ENCODE data around the gene ASTN2.

The ASTN2 gene

DNA sequence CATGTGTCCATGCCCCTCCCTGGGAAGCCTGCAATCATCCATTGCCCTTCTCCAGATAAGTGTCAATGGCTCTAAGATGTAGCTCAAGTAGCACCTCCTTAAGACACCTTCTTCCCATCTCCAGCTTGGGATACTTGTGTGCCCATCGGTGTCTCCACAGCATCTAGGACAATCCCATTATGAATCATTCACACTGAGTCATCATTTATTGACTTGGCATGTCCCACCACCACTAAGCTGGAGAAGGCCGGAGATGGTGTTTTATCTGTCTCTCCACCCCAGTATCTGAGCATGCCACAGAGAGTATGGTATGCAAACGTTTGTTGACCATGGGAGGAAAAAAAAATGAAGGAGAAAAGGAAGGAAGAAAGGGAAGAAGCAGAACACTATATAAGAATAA lies 385.5 kb downstream of the ASTN2 start:
- DNase-seq, result no peak

DNA sequence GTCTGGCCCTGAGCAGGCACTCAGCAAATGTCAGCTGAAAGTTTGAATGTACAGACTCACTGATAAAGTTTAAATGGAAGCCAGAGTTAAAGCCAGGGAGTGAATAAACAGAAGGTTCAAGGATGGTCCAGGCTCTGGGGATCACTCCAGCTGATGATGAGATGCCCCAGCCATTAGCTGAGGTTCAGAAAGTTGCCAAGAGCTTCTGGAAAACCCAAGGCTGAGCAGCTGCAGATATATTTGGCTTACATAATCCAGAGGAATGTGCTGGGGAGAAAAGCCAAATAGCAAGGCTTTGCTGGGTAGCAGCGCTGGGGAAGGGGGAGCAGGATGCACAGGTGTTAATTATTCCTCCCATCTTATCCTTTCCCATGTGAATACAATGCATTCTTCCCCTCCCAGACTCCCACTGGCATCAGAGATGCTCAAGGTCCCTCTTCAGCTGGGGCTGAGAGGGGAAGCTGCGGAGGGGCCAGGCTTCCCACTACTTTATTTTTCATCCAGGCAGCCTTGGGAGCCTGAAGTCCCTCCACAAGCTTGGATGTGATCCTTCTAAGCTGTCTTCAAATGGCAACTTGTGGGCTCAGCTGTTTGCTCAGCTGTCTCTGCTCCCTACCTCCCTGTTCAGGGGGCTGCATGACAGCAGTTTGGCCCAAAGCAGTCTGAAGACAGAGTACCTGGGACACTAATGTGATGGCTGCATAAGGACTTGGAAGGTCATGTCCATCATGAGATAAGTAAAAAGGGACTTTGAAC lies 386.6 kb downstream of the ASTN2 start:
- no peak for DNase-seq

DNA sequence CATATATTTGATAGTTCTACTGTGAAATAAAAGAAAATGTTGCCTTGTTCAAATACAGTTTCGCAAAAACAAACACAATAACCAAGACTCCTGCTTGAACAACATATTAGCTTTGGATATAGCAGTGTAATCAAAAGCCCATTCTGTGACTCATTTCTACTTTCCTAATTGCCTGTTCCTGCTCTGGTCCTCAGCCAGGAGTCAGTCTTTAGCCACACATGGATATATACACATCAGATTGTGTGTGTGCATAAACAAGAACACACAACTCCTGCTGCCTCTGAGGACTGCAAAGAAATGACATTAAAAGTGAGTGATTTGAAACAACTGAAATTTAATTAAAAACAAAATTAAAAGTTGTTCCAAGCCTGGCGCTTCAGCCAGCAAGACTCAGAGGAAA lies 393.0 kb downstream of the ASTN2 start:
- DNase-seq, result no peak

DNA sequence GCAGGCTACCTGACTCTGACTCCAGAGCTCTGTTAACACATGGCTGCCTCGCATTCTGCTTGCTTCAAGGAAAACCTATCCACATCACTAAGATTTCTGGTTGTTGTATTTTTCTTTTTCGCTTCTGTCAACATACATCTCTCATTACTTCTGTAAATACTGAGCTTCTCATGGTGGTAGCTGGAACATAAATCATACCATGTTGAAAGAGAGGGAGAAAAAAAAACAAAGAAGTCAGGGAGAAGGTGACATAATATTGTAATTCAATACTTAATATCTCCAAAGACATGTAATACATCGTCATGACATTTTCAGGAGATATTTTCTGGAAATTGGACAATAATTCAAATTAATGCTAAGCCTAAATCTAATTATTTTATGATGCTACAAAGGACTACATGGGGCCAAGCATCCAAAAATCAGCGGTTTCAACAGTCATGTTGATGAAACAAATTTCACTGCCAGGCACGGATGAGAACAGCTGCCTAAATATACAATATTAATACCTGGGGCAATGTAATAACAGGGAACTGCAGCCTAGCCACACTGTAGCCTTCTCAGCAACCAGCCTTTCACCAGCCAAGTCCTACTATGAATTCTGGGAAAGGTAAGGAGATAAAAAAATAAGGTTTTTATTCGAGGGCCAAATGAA lies 395.8 kb downstream of the ASTN2 start:
- DNase-seq, result no peak

DNA sequence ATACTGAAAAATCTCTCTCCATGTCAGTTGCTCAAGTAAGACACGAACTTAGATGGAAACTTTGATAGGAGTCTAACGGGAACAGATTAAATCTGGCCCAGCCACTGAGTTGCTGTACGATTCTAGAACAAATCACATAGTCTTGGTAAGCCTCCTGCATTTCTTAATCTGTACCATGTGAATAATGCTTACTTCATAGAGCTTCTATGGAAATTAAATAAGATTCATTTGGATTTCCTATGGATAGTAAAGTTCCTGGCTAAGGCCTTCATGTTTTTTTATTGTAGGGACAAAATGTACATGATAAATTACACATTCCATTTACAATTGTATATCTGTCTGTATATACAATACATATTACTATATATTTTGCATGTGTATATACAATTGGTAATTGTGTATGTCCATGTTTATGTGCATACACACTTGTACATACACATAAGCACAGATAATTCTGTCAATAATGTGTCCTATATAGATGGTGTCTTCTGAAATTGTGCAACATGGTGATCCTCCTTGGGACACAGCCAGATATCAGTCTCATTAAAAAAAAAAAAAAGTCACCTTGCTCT lies 397.4 kb downstream of the ASTN2 start:
- no peak for DNase-seq

DNA sequence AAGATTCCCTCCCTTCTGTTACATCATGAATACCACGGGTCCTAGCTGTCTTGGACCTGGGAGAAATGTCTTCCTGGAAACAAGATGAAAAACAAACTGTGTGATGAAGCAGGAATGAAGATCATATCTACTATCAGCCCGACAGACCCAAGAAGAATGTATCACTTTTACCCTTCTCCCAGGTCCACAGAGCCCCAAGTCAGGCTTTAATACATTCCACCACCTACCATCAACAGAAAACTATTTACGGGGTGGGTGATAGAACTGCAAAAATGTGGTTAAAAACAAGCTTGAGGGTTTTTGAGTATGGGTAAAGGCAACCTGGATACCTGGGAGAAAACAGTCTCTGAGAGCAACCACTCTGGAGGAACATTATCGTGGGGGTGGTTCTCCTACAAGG lies 400.8 kb downstream of the ASTN2 start:
- no peak for DNase-seq

DNA sequence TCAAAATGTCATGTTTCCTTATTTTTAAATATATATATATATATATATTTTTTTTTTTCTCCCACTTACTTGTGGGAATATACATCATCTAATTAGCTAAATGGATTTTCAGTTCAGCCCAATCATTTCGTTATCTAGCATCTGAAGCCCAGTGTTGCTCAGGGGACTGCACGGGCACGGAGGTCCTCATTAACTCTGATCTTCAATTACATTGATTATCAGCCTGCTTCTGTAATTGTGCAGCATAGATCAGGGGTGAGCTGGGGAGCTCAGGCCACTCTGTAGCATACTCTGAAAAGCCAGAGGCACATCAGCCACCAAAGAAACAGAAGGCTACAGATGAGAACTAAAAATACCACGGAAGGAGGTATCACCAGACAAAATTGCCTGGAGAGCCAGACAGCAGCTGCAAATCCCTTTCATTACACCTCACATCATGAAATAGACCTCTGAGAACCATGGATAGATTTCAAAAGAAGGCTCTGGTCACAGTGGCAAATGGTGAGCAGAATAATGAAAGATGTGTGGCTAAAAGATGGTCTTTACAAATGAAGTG lies 401.3 kb downstream of the ASTN2 start:
- no peak for DNase-seq

DNA sequence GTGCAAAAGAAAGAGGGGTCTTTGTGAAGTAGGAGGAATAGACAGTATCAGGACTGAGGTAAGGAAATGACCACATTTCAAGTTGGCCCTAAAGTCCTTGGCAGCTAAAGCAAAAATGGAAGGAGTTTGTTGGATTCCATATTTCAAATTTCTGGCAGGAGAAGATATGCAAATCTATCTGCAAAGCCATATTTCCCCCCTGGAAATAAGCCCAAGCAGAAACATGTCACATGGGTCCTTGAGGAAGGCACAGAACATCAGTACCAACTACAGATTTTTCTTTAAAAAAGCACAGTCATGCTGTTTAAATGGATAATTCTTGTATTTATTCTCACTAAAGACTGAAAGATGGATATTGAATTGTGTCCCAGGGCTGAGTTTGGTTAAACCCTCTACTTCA lies 404.8 kb downstream of the ASTN2 start:
- DNase-seq, result no peak

DNA sequence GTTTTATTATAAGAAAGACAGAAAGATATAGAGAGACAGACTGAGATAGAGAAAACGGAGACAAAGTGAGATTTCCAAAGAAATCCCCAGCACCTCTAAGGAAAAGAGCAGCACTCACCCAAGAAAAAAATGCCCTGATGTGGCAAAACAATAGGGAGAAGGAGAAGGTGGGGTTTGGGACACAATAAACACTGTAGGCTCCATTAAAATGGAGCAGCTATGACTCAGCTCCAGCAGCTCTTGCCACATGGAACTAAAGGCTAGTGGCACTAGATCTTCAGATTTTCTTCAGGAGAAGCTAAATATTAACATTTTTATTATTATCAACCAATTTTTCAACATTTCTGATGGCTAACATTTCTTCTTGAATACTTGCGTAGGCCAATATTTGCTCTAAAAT lies 406.0 kb downstream of the ASTN2 start:
- DNase-seq, result no peak

DNA sequence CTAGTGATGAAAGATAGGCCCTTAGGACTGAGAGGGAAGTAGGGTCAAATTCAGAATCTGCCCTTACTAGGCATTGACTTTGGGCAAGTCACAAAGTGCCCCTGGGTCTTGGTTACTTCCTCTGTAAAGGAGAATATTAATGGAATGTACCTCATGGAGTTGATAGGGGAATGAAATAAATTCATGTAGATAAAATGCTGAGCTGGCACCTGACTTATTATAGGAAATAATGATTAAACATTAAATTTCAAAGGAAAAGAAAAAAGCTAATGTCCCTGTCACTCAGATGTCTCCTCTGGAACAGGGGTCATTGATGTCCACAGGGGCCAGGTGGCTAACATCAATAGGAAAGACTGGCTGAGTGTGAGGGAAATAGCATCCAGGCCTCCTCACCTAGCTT lies 406.4 kb downstream of the ASTN2 start:
- no peak for DNase-seq

DNA sequence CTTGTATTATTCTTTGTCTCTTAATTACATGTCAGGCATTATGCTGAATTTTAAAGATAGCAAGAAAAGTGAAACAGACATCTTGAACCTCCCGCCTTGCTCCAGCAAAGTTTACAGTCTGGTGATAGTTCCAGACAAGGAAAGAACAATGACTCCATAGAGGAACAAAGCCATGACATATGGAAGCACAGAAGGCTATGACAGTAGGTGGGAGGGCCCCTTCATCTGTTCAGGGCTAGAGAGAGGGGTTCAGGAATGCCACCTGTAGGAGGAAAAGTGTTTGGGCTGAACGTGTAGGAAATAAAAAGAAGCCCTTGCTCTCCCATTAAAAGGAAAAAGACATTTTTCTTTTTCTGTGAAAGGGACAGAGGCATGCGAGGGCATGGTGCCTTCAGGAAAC lies 412.2 kb downstream of the ASTN2 start:
- no peak for DNase-seq

DNA sequence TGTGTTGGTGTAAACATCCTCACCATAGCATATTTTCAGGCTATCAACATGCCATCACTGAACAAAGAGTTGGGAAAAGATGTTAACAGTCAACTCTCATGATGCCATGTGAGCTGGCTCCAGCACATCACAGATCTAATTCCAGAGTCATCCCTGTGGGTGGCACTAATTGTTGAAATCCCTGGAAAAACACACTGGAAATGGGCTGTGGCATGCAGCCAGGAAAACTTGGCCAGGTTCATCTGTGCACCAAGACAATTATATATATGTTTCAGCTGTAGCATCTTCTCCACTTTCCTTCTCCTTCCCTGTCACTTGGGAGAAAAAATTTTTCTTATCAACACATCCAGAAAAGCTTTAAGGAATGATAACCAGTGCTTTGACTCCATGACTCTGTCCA lies 414.0 kb downstream of the ASTN2 start:
- no peak for DNase-seq

DNA sequence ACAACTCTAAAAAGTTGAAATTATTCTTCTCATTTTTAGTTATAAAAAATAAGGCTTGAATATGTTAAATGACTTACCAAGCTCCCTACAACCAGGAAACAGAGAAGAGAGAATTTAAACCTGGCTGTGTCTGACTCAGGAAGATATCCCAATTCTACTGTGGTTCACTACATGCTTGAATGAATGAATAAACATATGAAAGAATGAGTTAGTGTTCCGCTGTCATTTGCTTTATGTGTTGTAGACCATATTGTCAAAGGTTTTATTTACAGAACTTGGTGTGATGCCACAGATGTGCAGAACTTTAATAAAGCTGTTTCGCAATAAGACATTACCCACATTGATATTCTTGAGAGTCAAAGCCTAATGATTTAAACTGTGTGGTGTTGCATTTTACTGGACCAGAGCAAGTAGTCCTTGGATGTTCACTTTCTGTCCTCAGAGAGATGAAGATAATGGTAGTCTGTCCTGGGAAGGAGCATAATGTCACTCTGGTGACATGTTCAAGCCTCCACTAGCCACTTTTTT lies 414.6 kb downstream of the ASTN2 start:
- no peak for DNase-seq

DNA sequence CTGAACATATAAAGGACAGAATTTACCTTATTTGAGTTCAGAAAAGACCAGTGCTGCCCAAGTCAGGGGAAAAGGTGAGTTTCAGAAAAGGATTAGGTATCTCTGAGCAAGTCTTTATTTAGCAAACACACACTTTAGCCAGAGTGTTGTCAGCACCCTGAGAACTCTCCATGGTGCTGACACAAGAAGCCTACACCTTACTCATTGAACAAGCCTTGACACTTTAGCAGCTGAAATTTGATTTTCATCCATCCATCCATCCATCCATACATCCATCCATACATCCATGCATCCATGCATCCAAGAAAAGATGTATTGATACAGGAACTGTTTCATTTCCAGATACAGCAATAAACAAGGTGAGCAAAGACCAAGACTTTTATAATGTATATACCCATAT lies 416.6 kb downstream of the ASTN2 start:
- no peak for DNase-seq

DNA sequence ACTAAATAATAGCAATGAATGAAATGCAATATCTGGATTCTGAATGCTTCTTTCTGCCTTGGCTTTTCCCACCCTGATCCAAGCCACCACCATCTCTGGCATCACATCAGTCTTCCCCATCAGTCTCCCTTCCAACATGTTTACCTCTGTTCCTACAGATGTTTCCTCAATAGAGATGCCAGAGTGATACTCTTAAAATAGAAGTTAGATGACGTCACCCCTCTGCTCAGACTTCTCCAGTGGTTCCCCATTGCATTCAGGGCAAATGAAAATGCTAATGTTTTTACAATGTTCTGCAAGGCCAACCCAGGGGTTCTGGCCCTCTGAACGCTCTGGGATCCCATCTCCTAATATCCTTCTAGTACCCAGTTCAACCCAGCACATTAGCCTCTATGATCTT lies 422.0 kb downstream of the ASTN2 start:
- DNase-seq, result no peak

DNA sequence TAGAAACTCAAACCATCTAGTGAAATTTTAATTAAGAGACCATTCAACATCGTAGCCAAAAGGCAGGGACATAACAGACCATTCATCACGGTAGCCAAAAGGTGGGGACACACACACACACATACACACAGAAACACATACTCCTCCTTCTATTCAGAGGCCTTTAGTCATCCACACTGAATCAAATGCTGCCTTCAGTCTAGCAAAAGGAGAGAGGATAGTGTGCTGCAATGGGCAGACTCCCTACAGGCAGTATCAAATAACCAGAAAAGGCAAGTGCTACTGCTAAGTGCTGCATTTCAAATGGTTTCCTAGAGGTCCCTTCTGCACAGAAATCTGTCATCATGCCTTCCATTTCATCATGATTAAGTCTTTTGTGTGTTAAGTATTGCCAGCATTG lies 423.8 kb downstream of the ASTN2 start:
- DNase-seq, result no peak

DNA sequence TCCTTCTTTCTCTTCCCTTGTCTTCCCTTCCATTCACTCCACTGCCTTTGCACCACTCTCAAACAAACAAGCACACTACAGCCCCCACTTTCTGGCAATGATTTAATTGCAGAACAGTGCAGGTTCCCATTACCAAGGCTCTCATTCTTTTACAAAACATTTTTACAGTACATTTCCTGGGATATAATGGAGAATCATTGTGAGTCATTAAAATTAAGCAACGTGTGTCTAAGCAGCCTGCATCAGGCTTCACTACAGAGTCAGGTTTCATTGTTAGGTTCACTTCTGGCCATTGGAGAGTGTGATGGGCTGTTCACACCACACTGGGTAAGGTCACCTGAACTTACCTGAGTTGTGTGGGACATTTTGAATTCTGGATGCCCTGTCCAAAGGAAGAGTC lies 424.3 kb downstream of the ASTN2 start:
- no peak for DNase-seq

DNA sequence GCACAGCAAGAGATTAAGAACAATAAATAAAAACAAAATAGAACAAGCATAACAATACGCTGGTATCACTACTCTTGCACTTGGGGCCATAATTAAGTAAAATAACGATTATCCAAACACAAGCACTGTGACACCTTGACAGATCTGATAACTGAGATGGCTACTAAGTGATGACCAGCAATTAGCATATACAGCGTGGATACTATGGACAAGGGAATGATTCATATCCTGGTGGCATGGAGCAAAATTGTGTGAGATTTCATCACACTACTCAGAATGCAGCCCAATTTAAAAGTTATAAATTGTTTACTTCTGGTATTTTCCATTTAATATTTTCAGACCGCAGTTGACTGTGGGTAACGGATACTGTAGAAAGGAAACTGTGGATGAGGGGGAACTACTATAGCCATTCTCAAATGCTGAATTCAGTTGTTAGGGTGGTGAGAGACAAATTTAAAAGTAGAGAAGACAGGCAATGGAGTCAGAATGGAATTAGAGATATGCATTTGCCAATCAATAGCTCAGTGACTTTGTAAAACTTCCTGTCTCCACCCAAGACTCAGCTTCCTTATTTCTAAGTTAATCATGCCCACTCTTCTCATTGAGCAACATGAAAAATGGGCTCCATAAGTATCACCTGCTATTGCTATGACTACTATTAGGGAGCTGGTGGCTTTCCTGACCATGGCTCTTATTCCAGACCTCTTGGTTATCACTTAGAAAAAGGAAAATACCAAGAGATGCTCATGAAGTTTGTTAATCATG lies 427.0 kb downstream of the ASTN2 start:
- no peak for DNase-seq

DNA sequence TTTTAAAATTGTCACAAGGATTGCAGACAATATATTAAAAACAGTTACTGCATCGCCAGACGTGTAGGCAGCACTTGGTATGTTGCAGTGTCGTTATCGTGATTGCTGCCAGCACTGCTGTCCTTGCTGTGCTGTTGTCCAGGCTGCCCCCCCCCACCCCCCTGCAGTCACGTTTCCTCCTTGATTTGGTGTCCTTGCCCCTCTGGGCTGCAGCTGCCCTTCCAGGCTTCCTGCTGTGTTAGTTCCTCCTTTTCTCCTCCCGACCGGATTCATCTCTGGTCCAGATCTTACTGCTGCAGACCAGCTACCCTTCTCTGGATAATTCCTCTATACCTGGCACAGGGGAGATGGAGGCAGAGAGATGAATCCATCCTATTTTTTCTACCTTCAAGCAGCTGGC lies 428.8 kb downstream of the ASTN2 start:
- DNase-seq, result no peak

DNA sequence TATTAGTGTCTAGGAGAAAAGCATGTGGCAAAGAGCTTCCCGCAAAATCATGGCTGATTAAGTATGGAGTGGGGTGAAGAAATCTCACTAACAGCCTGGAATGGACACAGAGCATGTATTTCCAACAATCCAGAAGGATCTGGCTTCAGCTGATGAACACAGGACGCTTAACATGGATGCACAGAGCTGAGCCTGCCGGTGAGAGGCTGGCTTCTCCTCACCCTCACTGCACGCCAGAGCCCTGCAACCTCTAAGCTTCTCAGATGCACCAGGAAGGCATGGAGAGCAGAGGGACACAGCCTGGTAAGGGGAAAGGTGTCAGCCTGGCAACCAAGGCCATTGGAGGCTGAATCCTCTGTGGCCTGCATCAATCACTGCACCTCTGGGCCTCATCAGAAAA lies 429.3 kb downstream of the ASTN2 start:
- DNase-seq, result no peak

DNA sequence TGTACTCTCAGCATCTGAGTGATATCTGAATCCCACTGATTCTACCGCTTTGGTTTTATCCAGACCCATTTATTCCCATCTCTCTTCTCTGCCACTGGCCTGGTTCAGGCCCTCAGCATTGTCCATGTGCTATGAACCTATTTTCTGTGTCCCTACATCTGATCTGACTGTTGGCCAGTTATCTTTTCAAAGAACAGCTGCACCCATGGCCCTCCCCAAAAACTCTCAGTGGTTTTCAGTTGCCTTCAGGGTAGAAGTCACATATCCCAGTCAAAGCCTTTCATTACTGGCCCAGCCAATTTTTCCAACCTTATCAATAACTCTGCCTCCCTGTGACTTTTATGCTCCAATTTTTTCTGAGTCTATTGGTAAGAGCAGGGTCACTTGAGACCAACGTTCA lies 430.7 kb downstream of the ASTN2 start:
- DNase-seq, result no peak
